ENCODE measurements around the gene S100A8.
A peak's percentile ranks its signal among the peaks of the same experiment; 100 is the strongest.
"Not testable (repeated sequence)": the region's sequence is repeated elsewhere in the genome, so short reads cannot be mapped to it uniquely, and the experiment has no call there.

The S100A8 gene

DNA sequence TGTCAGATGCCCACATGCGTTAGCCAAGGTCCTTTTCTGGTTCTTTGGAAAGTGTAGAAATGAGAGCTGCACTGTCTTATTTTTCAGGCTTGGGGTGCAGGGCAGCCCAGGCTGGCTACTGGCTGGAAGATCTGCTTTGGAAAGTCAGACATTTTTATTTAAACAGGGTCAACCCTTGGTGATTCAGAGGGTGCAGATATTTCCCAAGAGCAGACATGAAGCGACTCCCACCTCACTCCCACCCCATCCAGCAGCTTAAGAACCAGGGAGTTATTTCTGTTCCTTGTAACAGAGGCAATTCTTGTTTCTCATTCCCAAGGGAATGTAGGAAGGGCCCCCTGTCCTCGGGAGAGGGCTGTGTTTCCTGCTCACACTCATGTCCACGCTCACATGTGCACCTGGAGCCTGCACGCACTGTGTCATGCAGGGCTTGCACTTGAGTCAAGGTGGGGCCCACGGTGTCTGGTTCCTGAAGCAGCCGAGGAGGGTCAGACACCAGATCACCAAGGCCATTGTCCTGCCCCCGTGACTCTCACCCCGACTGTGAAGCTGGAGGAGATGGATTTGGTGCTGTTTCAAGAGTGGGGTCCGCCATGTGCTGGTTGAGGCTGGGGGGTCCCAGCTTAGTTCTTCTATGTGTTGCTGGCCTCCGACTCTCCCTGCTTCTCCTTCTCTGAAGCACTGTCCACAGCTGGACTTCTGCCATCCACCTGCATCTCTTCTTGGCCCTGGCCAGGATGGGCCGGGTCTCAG, 26.4 kb upstream of the S100A8 start:
- no peak for DNase-seq (ENCODE audit: low read depth)
- TF ChIP-seq, protein P1, sequence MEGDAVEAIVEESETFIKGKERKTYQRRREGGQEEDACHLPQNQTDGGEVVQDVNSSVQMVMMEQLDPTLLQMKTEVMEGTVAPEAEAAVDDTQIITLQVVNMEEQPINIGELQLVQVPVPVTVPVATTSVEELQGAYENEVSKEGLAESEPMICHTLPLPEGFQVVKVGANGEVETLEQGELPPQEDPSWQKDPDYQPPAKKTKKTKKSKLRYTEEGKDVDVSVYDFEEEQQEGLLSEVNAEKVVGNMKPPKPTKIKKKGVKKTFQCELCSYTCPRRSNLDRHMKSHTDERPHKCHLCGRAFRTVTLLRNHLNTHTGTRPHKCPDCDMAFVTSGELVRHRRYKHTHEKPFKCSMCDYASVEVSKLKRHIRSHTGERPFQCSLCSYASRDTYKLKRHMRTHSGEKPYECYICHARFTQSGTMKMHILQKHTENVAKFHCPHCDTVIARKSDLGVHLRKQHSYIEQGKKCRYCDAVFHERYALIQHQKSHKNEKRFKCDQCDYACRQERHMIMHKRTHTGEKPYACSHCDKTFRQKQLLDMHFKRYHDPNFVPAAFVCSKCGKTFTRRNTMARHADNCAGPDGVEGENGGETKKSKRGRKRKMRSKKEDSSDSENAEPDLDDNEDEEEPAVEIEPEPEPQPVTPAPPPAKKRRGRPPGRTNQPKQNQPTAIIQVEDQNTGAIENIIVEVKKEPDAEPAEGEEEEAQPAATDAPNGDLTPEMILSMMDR (IDR thresholded peaks at IDR 0.05; ENCODE audit: control insufficient read depth, extremely low read depth, insufficient read depth), result no peak
- H3K4me3 ChIP-seq (ENCODE audit: low read depth, low read length), result no peak overlapping the region

DNA sequence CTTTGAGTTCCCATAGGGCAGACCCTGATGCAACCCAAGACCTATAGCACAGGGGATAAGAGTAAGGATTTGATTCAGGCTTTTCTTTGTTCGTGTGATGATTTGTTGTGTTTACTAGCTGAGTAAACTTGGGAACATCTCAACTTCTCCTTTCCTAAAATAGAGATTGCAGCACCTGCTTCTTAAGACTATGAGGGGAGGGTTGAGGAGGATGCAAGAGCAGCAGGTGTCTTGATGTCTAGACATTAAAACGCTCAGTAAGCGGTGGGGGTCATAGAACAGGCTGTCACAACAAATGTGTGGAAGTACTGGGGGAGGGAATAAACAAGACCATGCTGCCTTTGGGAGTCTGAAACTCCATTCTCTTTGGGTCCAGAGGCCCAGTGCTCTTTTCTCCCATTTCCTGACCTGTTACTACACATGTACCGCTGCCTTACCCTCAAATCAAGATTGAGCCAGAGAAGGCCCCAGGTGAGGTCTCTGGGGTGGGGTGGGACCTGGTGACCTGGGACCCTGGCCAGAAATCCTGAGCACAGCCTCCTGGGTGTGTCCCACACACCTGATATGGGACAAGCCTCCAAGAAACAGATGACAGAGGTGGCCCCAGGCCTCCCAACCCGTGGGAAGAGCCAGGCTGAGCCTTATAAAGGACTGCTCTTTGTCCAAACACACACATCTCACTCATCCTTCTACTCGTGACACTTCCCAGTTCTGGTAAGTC, 25.1 kb upstream of the S100A8 start, which contains the start of gene S100A7A:
S100A7A (plus strand) TSS at position 671 of the 721 bp plus-strand sequence. CDS start 1,563 bp downstream, outside the sequence.
- DNase-seq (ENCODE audit: low read depth), result no peak
- H3K4me3 ChIP-seq (ENCODE audit: low read depth, low read length), result no peak within 1 kb of the TSS
- TF ChIP-seq, protein P1 (IDR thresholded peaks at IDR 0.05; ENCODE audit: control insufficient read depth, extremely low read depth, insufficient read depth), result no peak

DNA sequence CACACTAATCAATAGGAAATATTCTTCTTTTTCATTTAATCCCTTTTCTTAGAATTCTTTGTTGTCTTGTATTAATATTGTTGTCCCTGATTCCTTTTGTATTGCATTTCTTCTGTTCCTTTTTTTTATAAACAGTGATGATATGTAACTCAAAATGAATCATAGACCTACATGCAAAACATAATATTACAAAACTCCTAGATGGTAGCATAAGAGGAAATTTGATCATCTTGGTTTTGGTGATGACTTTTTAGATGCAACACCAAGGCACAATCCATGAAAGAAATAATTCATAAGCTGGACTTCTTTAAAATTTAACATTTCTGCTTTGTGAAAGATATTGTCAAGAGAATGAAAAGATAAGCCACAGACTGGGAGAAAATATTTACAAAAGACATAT, 23.1 kb upstream of the S100A8 start:
- DNase-seq (ENCODE audit: low read depth); H3K4me3 ChIP-seq (ENCODE audit: low read depth, low read length): not testable (repeated sequence)

DNA sequence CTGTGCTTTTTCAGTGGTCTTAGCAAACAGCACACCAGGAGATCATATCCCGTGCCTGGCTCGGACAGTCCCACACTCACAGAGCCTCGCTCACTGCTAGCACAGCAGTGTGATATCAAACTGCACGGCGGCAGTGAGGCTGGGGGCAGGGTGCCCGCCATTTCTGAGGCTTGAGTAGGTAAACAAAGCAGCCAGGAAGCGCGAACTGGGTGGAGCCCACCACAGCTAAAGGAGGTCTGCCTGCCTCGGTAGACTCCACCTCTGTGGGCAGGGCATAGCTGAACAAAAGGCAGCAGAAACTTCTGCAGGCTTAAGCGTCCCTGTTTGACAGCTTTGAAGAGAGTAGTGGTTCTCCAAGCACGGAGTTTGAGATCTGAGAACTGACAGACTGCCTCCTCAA, 16.4 kb upstream of the S100A8 start:
- not testable (repeated sequence) for H3K4me3 ChIP-seq (ENCODE audit: low read depth, low read length); DNase-seq (ENCODE audit: low read depth)

DNA sequence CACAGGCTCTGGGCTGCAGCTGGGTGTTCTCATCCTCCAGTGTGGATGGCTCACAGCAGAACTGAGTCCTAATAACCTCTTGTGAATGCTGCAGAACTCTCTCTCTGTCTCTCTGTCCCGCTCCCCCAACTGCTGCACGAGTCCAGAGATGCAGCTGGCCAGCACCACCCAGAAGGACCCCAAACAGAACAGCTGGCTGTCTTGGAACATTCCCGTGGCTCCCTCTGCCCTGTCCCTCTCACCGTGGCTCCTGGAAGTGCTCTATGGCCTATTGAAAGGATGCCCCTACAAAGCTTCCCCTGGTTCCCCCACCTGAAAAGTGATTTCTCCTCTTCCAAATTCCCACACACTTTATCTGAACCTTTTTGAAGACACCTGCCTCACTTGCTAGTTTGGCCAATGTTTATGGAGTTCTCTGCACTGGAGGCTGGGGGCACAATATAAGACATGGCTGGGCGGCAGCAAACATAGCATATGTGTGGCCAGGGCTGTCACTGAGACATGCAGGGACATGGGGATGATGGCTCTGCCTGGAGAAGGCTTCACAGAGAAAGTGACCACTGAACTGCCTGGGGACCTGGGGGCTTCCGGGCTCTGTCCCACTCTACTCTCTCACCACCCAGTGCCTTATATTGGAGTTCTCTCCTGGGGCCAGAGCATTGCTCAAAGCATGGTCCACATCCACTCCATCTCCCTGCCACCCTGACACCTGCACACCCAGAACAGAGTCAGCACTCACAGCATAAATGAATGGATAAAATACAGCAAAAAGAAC, 15.1 kb upstream of the S100A8 start:
- not testable (repeated sequence) for H3K4me3 ChIP-seq (ENCODE audit: low read depth, low read length); DNase-seq (ENCODE audit: low read depth)

DNA sequence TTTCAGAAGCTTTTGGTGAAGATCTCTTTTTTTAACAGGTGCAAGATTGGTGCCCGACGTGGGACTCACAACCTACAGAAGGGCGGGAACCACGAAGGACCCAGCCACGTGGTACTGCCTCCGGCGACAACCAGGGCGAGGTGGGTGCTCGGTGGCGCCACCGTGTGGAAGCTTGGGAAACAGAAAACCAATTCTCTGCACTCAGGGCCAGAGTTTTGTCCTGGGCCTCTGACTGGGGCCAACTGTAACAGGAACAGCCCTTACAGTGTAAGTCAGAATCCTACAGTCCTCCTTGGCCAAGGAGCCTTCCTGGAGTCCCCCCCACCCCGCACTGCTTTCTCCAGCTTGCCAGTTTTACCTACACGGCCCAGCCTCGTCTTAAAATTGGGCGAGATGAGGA, 13.9 kb upstream of the S100A8 start:
- H3K4me3 ChIP-seq (ENCODE audit: low read depth, low read length), result no peak overlapping the region
- TF ChIP-seq, protein P1 (IDR thresholded peaks at IDR 0.05; ENCODE audit: control insufficient read depth, extremely low read depth, insufficient read depth), result peak; percentile 56
- DNase-seq (ENCODE audit: low read depth), result no peak

DNA sequence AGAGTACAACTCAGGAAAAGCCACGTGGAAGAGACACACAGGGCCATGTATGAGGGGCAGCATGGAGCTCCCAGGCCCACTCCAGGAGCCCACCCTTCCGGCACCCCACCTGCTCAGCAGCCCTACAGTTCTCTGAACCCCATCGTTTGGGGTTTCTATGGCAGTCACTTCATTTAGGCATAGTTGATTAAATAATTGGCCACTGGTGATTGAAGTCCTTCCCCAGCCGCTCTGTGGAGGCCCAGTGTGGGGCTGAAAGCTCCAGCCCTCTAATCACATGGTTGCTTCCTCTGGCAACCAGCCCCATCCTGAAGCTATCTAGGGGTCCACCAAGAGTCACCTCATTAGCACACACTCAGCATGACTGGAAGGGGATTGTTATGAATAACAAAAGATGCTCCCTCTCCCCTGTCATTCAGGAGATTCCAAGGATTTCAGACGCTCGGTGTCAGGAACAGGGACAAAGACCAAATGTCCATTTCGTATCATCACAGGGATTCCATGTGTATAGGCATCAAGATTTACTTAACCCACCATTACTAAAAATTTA, 13.3 kb upstream of the S100A8 start:
- TF ChIP-seq, protein P1 (IDR thresholded peaks at IDR 0.05; ENCODE audit: control insufficient read depth, extremely low read depth, insufficient read depth), result no peak
- no peak for DNase-seq (ENCODE audit: low read depth)
- H3K4me3 ChIP-seq (ENCODE audit: low read depth, low read length), result no peak overlapping the region

DNA sequence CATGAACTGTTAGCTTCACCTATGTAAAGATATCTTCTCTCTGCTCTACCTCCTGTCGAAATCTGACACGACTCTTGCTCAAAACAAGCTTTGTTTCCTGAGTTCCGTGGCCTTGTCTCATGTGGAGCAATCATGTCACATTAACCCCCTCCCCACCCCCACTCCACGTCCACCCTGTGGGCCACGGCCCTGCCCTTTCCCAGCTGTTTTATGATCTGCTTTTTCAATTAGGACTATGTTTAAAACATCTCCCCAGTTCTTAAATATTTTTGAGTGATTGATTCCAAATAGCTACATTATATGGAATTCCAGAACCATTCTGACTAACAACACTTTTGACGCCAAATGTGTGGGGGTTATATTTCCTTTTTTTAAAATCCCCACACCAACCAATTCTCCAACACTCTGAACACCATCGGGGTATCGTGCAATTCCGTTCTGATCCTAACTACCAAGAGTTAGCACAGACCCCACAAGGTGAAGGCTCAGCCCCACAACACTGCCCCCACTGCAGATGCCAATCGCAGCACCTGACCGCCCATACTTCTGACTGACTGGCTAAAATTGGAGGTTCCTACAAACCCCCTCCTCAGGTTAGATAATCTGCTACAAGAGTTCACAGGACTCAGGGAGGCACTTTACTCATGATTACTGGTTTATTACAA, 12.7 kb upstream of the S100A8 start:
- no peak for DNase-seq (ENCODE audit: low read depth)
- TF ChIP-seq, protein P1 (IDR thresholded peaks at IDR 0.05; ENCODE audit: control insufficient read depth, extremely low read depth, insufficient read depth), result no peak

More for the DNA sequence above, 12.7 kb upstream of the S100A8 start:
- H3K4me3 ChIP-seq (ENCODE audit: low read depth, low read length), result no peak overlapping the region
